Psoas muscle (tissue), 8 donors: ENCODE results near the gene LRP1. TPM values are rescaled to one million over a fixed set of nuclear protein-coding genes. Genes with fewer than 3 reads are reported as not detected.

Experiments
- ATAC-seq, 4 donors: fragments of 200-7000 bp; cut with Tn5 transposase; one replicate each; pipeline ENCODE4 v1.9.1; 2020; ENCODE audit warnings: moderate library complexity in 3 of 4, mild to moderate bottlenecking in 2 of 4
- DNase-seq, 2 donors: peaks; one replicate each; pipeline ENCODE4 v3.0.0-alpha.2; 2020
- H3K27ac ChIP-seq: fragments of 200-600 bp; one replicate; pipeline ENCODE4 v1.8.0; 2022
- H3K27me3 ChIP-seq, 3 donors: fragments of 200-600 bp in 1 of 3; one replicate each; pipeline versions ENCODE4 v1.6.1 to v1.8.0; 2013 to 2022; ENCODE audit warnings: low read length in 2 of 3, mild to moderate bottlenecking in 2 of 3, moderate library complexity in 1 of 3; ENCODE audit not compliant: insufficient read depth in 3 of 3
- H3K36me3 ChIP-seq, 2 donors: fragments of 200-600 bp in 1 of 2; one replicate each; pipeline versions ENCODE4 v1.6.1 to v1.8.0; 2013 to 2022; ENCODE audit warnings: low read depth in 1 of 2, mild to moderate bottlenecking in 1 of 2, moderate library complexity in 1 of 2; ENCODE audit not compliant: insufficient read depth in 1 of 2
- H3K4me1 ChIP-seq: fragments of 200-600 bp; one replicate; pipeline ENCODE4 v1.8.0; 2022
- H3K4me3 ChIP-seq: fragments of 200-600 bp; one replicate; pipeline ENCODE4 v1.8.0; 2022; ENCODE audit warnings: mild to moderate bottlenecking
- H3K9me3 ChIP-seq: fragments of 200-600 bp; one replicate; pipeline ENCODE4 v1.8.0; 2022
- WGBS, 3 donors: extraction: QIAGEN DNeasy Blood & Tissue Kit; methylation state at CpG; one replicate each; pipeline versions ENCODE4 v1.1.6 to v1.1.7; 2013; 5-methylcytosine and 5-hydroxymethylcytosine counted together
- intact Hi-C, 2 donors: fragments of 100-400 bp; cut with DNase I; formaldehyde crosslinking; loops; one replicate each; pipeline versions ENCODE4 v1.11.0 to v1.14.2; 2022
- polyA plus RNA-seq, 3 donors: library from polyadenylated mRNA; stranded (reverse); fragments of 200-250 nt; gene quantifications; one replicate each; pipeline ENCODE4 v1.2.3, GENCODE V29; 2013
- total RNA-seq, 4 donors: library from RNA; stranded (reverse); fragmentation: NEBNext Ultra II Directional in 2 of 4; extraction: Animal tissue kit (Norgen Biotek cat#: 25700) in 2 of 4; gene quantifications; one replicate each; pipeline versions ENCODE4 v1.2.1 to v1.2.4, GENCODE V29; 2021 to 2023
- TF ChIP-seq, protein P1 (sequence below): fragments of 200-600 bp; IDR thresholded peaks from one replicate; pipeline ENCODE4 v1.8.0; 2022; ENCODE audit warnings: antibody characterized with exemption
- donor health status: healthy with polysubstance abuse.
- donor health status: DM: no; HTN: no; CAD: no; lungs with moderate emphysema.
- donor health status: Bipolar disorder and iron deficiency.
- donor health status: healthy.
- donor health status: DM: yes; HTN: yes; CAD: no.
- donor health status: DM: no; HTN: no; CAD: no.
- donor health status: DM: no; HTN: no; CAD: no.
- donor health status: DM: yes; HTN: yes; CAD: no.

Gene LRP1
- total and polyA plus RNA-seq, 7 donors: 10.7 to 50.6 (median 33.1) TPM

DNA sequence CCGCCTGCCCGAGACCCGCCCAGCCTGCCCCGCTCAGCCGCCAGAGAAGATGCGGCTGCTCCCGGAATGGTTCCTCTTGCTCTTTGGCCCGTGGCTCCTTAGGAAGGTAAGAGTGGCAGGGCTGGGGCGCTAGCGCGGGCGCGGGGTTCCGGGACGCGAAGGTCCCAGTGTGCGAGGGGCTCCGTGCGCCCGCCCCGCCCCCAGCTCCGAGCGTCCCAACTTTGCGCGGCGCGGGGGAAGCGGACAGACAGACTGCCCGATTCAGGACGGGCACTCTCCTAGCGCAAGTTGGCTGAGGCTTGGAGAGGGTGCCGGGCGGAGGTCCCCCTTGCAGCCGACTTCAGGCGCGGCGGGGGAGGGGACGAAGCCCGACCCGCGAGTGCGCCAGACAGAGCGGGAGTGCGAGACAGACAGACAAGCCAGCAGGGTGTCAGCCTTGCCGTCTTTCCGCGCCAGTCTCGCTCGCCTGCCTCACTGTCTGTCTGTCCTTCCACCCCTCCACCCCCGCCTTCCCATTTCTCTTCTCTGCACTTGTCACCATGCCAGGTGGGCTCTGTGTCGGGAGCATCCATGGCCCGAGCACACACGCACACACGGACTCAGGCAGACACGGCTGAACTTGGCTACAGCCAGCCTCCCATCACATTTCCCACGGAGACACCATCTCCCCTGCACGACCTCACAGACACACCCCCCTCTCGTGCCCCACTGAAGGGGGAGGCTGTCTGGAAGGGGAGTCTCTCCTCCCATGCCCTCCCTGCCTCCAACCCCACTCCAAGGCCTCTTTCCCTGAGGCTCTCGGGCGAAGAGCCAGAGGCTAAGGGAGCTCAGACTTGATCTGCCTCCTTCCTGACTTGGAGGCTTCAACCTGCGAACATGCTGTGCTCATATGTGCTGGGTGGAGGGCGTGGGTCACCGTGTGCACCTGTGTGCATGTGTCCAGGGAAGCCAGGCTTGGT is 88.9 kb downstream of the LRP1 start:
- 4 to 8% (median 7%) methylated on average over 42 to 63 of the region's 63 CpGs for WGBS, 3 donors
- H3K36me3 ChIP-seq: no peaks in the 10 kb centered on the region
- no peak overlapping the region for H3K27ac ChIP-seq
- ATAC-seq (no peak), DNase-seq (no peak)
- H3K27me3 ChIP-seq: peaks cover 0 to 68% (median 29%) of the 10 kb centered on the region in 3 donors
- no peaks in the 10 kb centered on the region for H3K9me3 ChIP-seq
- H3K4me3 ChIP-seq: peak overlapping the region; percentile 68
- intact Hi-C loops: loop anchor here in 1 of 2 donors (10.0 kb wide), 1 partner anchor 248 kb away; no protein-coding TSS in a partner anchor
- H3K4me1 ChIP-seq: peaks cover 14% of the 10 kb centered on the region
- TF ChIP-seq, protein P1, sequence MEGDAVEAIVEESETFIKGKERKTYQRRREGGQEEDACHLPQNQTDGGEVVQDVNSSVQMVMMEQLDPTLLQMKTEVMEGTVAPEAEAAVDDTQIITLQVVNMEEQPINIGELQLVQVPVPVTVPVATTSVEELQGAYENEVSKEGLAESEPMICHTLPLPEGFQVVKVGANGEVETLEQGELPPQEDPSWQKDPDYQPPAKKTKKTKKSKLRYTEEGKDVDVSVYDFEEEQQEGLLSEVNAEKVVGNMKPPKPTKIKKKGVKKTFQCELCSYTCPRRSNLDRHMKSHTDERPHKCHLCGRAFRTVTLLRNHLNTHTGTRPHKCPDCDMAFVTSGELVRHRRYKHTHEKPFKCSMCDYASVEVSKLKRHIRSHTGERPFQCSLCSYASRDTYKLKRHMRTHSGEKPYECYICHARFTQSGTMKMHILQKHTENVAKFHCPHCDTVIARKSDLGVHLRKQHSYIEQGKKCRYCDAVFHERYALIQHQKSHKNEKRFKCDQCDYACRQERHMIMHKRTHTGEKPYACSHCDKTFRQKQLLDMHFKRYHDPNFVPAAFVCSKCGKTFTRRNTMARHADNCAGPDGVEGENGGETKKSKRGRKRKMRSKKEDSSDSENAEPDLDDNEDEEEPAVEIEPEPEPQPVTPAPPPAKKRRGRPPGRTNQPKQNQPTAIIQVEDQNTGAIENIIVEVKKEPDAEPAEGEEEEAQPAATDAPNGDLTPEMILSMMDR: no peak

DNA sequence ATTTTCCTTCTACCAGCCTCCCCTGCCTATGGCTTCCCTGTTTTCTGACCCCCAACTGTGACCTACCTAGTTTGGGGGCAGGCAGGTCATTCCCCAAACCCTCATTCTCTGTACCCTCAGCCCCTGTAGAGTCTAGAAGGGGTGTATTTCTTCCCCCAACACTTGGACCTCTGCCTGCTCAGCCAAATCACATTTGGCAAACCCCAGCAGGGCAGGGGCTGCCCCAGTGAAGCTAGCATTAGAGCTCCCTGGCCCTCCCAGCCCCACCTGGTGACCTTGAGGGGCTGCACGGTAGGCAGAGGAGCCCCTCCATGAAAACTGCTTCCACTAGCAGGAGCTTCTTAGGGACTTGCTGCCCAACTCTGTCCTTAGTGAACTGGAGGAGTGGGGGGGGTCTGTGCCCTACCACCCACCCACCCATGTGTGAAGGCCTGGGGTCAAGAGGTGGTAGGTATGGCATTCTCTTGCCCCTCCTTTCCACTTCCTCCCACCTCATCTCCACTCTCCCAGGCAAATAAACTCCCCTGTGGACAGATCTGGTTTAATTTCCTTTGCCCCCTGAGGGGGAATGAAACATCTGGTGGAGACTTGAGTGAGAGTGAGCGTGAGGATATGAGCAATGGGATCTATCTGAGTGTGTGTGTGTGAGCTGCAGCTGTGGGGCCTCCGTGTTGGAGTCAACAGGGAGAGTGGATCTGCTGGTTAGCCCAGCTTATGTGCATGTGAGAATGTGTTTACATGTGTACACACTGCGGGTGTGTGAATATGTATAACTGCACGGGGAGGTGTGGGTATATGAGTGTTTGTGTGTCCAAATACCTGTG is 90.0 kb downstream of the LRP1 start:
- Histone ChIP-seq H3K27ac (no peak overlapping the region), H3K4me1 (peaks cover 14% of the 10 kb centered on the region), H3K36me3 (no peaks in the 10 kb centered on the region), H3K27me3 (peaks cover 0 to 74% (median 33%) of the 10 kb centered on the region in 3 donors), H3K4me3 (no peak overlapping the region), H3K9me3 (no peaks in the 10 kb centered on the region)
- 79 to 86% (median 79%) methylated on average over 5 of the region's 5 CpGs for WGBS, 3 donors
- TF ChIP-seq, protein P1: no peak
- intact Hi-C loops: loop anchor here in 1 of 2 donors (10.0 kb wide), 1 partner anchor 247 kb away; no protein-coding TSS in a partner anchor
- no peak for ATAC-seq
- no peak for DNase-seq

DNA sequence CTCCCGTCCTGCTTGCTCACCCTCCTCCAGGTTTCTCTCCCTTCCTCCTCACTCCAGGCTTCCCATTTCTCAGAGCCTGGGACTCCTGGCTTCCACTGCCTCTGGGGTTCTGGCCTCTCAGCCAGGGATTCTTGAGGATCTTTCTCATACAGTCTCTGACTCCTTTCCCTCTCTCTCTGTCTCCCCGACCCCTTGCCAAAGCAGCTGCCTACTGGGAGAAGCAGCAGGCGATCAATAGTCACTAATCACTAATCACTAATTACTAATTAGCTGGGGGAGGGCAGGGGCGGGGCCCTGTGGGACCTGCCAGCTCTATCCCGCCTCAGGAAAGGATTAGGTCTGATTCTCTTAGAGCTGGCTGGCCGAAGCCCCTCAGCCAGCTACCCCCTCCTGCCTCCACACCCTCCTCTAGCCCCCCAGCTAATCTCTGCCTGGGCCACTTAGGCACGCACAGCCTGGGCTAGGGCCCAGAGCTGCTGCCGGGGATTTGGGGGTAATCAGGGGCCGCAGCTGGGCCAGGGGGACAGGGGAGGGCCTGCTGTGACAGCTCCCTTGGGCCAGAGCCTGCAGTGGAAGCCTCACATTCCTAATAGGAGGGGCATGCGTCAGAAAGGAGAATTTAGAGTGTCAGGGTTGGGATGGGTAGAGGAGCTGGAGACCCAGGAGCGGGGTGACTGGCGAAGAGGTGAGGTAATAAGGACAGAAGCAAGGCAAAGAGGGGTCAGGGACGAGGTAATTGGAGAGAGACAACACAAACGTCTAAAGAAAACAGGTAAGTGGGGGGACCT is 91.1 kb downstream of the LRP1 start:
- Histone ChIP-seq H3K4me3 (no peak overlapping the region), H3K4me1 (peaks cover 6% of the 10 kb centered on the region), H3K27me3 (peaks cover 0 to 85% (median 33%) of the 10 kb centered on the region in 3 donors), H3K36me3 (no peaks in the 10 kb centered on the region), H3K27ac (no peak overlapping the region), H3K9me3 (no peaks in the 10 kb centered on the region)
- TF ChIP-seq, protein P1: no peak
- intact Hi-C loops: loop anchor here in 1 of 2 donors (10.0 kb wide), 1 partner anchor 245 kb away; no protein-coding TSS in a partner anchor
- 65 to 75% (median 71%) methylated on average over 14 of the region's 14 CpGs for WGBS, 3 donors
- no peak for DNase-seq
- no peak for ATAC-seq
